ENCODE measurements around the gene PIP5K1B.
A peak's percentile ranks its signal among the peaks of the same experiment; 100 is the strongest.

- TF ChIP-seq, protein P1, sequence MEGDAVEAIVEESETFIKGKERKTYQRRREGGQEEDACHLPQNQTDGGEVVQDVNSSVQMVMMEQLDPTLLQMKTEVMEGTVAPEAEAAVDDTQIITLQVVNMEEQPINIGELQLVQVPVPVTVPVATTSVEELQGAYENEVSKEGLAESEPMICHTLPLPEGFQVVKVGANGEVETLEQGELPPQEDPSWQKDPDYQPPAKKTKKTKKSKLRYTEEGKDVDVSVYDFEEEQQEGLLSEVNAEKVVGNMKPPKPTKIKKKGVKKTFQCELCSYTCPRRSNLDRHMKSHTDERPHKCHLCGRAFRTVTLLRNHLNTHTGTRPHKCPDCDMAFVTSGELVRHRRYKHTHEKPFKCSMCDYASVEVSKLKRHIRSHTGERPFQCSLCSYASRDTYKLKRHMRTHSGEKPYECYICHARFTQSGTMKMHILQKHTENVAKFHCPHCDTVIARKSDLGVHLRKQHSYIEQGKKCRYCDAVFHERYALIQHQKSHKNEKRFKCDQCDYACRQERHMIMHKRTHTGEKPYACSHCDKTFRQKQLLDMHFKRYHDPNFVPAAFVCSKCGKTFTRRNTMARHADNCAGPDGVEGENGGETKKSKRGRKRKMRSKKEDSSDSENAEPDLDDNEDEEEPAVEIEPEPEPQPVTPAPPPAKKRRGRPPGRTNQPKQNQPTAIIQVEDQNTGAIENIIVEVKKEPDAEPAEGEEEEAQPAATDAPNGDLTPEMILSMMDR (IDR thresholded peaks at IDR 0.05) = peak; percentile 84 to 99 (median 98)
- peak in 1 of 2 donors; percentile 55 for TF ChIP-seq POLR2A (IDR thresholded peaks at IDR 0.05)
Measured at GRCh38 chr9:69035438-69036308, 330.6 kb downstream of the PIP5K1B start, which contains the start of gene FXN.
